K562 (cell line): ENCODE data around the gene UGT2B17. TPM values are rescaled to one million over a fixed set of nuclear protein-coding genes. Genes with fewer than 3 reads are reported as not detected.
"Not testable (repeated sequence)": the region's sequence is repeated elsewhere in the genome, so short reads cannot be mapped to it uniquely, and the experiment has no call there.

ENCODE experiments used
- ATAC-seq: fragments of 200-7000 bp; cut with Tn5 transposase; 3 replicates; pipeline ENCODE4 v1.9.1; 2020; ENCODE audit warnings: moderate library complexity
- BruUV-seq: library from RNA; stranded (reverse); fragments of 400-500 nt; replicated peaks from 2 replicates; lab custom pipeline; 2021; lab: Mats Ljungman, UMichigan
- CTCF ChIA-PET: fragments of 300-600 bp; formaldehyde crosslinking; extraction: SDS; loops from one replicate; lab custom pipeline; 2021; ENCODE audit warnings: low intra/inter-chr PET ratio; lab: Yijun Ruan, JAX
- POLR2A ChIA-PET: fragments of 300-600, 350-650 bp; sonication (Branson Sonifier 250); formaldehyde crosslinking; extraction: SDS; loops from one replicate; lab custom pipeline; 2021; ENCODE audit warnings: antibody characterized with exemption, inconsistent platforms; lab: Yijun Ruan, JAX
- DNase-seq, 4 experiments: peaks; one replicate each; pipeline versions ENCODE4 v3.0.0 to v3.0.0-alpha.2; 2011 to 2018; ENCODE audit warnings: low spot score in 3 of 4, mixed read lengths in 3 of 4; ENCODE audit errors: extremely low read depth in 1 of 4
- FAIRE-seq: peaks from 2 replicates; lab custom pipeline; 2011; peaks lifted over from hg19 to GRCh38; lab: Jason Lieb, UNC
- H2AFZ ChIP-seq: 2 replicates; pipeline ENCODE4 v1.6.0; 2011; ENCODE audit warnings: low read depth, low read length, control low read depth, inconsistent platforms
- H3K27ac ChIP-seq: fragments of 200-600 bp; 3 replicates; pipeline ENCODE4 v1.8.0; 2011; ENCODE audit warnings: low read depth, mild to moderate bottlenecking, control low read depth, inconsistent platforms, low read length, moderate library complexity, mixed read lengths; ENCODE audit errors: extremely low read depth
- H3K27me3 ChIP-seq, 2 experiments: fragments of 300-600 bp in 1 of 2; 2 replicates in 1 of 2; 3 replicates in 1 of 2; pipeline versions ENCODE4 v1.6.0 to v1.8.0; 2011; ENCODE audit warnings: inconsistent platforms in 2 of 2, low read length in 2 of 2, mild to moderate bottlenecking in 1 of 2, mixed read lengths in 1 of 2, moderate library complexity in 1 of 2; ENCODE audit not compliant: control insufficient read depth in 2 of 2, insufficient read depth in 2 of 2
- H3K36me3 ChIP-seq: fragments of 300-600 bp; 3 replicates; pipeline ENCODE4 v1.8.0; 2011; ENCODE audit warnings: mild to moderate bottlenecking, low read length, inconsistent platforms; ENCODE audit not compliant: control insufficient read depth, insufficient read depth
- H3K4me1 ChIP-seq, 2 experiments: fragments of 200-600 bp in 1 of 2; replicated peaks in 1 of 2; 2 replicates in 1 of 2; 3 replicates in 1 of 2; pipeline versions ENCODE4 v1.5.1 to v1.8.0; 2011; ENCODE audit warnings: inconsistent platforms in 2 of 2, low read length in 2 of 2, mild to moderate bottlenecking in 1 of 2, mixed read lengths in 1 of 2, moderate library complexity in 1 of 2; ENCODE audit not compliant: control insufficient read depth in 2 of 2, insufficient read depth in 2 of 2
- H3K4me2 ChIP-seq: 2 replicates; pipeline ENCODE4 v1.6.1; 2011; ENCODE audit warnings: low read length, control low read depth, inconsistent platforms, mixed read lengths; ENCODE audit not compliant: insufficient read depth
- H3K4me3 ChIP-seq: fragments of 200-600 bp; sonication (generic), shearing (Covaris generic); 2 replicates; pipeline ENCODE4 v1.5.1; 2016; ENCODE audit warnings: control low read depth, inconsistent platforms
- H3K79me2 ChIP-seq: fragments of 200-600 bp; 3 replicates; pipeline ENCODE4 v1.8.0; 2011; ENCODE audit warnings: low read length, inconsistent platforms; ENCODE audit not compliant: control insufficient read depth, insufficient read depth
- H3K9ac ChIP-seq, 2 experiments: 2 replicates each; pipeline versions ENCODE4 v1.6.0 to v1.6.1; 2011; ENCODE audit warnings: low read depth in 2 of 2, low read length in 2 of 2, control low read depth in 1 of 2, inconsistent platforms in 1 of 2, mild to moderate bottlenecking in 1 of 2, mixed read lengths in 1 of 2; ENCODE audit not compliant: insufficient read depth in 1 of 2
- H3K9me1 ChIP-seq: one replicate; pipeline ENCODE4 v1.6.0; 2011; ENCODE audit warnings: inconsistent platforms, mild to moderate bottlenecking, low read length, moderate library complexity; ENCODE audit not compliant: control insufficient read depth, insufficient read depth
- H3K9me3 ChIP-seq: replicated peaks from 2 replicates; pipeline ENCODE4 v1.5.1; 2011; ENCODE audit warnings: low read depth, low read length, inconsistent platforms; ENCODE audit not compliant: control insufficient read depth, insufficient read depth
- H4K20me1 ChIP-seq: replicated peaks from 2 replicates; pipeline ENCODE4 v1.6.1; 2011; ENCODE audit warnings: low read length, inconsistent platforms, mixed read lengths; ENCODE audit not compliant: control insufficient read depth, insufficient read depth
- WGBS: fragments of 100-300 bp; shearing (Covaris generic); methylation state at CpG from one replicate; pipeline ENCODE4 v1.1.6; 2016; ENCODE audit warnings: low coverage, mixed read lengths; ENCODE audit not compliant: insufficient coverage; ENCODE audit errors: missing lambda C conversion rate; 5-methylcytosine and 5-hydroxymethylcytosine counted together
- in situ Hi-C: fragments of 300-500 bp; cut with MboI; formaldehyde crosslinking; loops from 4 replicates; pipeline ENCODE4 v1.15.0; 2018; ENCODE audit warnings: inconsistent platforms, mixed read lengths
- intact Hi-C: fragments of 100-400 bp; cut with micrococcal nuclease; formaldehyde crosslinking; loops from 2 replicates; pipeline ENCODE4 v1.14.2; 2022
- polyA plus RNA-seq, 8 experiments: library from polyadenylated mRNA; depleted of rRNA in 4 of 8; stranded (reverse) in 5 of 8; unstranded in 3 of 8; fragments of >200 nt; fragmentation: Nextera tagmentation in 2 of 8; fragmentation: Illumina TruSeq in 1 of 8; extraction: Ambion mirVana in 2 of 8; extraction: Trizol in 1 of 8; gene quantifications; 2 replicates each; pipeline versions ENCODE4 v1.2.1 to v1.2.3, GENCODE V29; 2011 to 2014; ENCODE audit warnings: inconsistent platforms in 1 of 8, missing spikeins in 1 of 8
- total RNA-seq, 7 experiments: library from RNA; depleted of rRNA in 6 of 7; stranded (reverse); fragments of >200 nt in 6 of 7; fragmentation: Illumina TruSeq in 2 of 7; extraction: Trizol in 2 of 7; gene quantifications; 2 replicates each; pipeline versions ENCODE4 v1.2.1 to v1.2.3, GENCODE V29; 2011 to 2021; ENCODE audit warnings: low replicate concordance in 1 of 7

Gene UGT2B17
- total and polyA plus RNA-seq, 9 of the 15 experiments (the other 6 are each of a cell fraction or from before 2014, with no cell fraction given) = 0.11 TPM; not detected in 8

GRCh38 chr4:68553830-68554229 lies 22.3 kb downstream of the UGT2B17 start:
- H3K36me3 ChIP-seq, H3K27ac ChIP-seq, DNase-seq, BruUV-seq, H3K4me3 ChIP-seq, intact Hi-C loops, H4K20me1 ChIP-seq, H3K9ac ChIP-seq, H2AFZ ChIP-seq, H3K9me1 ChIP-seq, H3K4me1 ChIP-seq, ATAC-seq, H3K9me3 ChIP-seq, H3K27me3 ChIP-seq, in situ Hi-C loops, H3K79me2 ChIP-seq, CTCF ChIA-PET, POLR2A ChIA-PET, H3K4me2 ChIP-seq: not testable (repeated sequence)
- WGBS = 0% methylated on average over 1 of the region's 1 CpG
- peak; percentile 23 for FAIRE-seq

GRCh38 chr4:68552818-68553811 lies 23.0 kb downstream of the UGT2B17 start:
- intact Hi-C loops, DNase-seq, ATAC-seq, CTCF ChIA-PET, POLR2A ChIA-PET, H3K4me2 ChIP-seq, H3K36me3 ChIP-seq, H3K27ac ChIP-seq, H3K79me2 ChIP-seq, H4K20me1 ChIP-seq, H3K9me1 ChIP-seq, H3K4me1 ChIP-seq, H3K9ac ChIP-seq, H3K4me3 ChIP-seq, BruUV-seq, FAIRE-seq, H3K9me3 ChIP-seq, H3K27me3 ChIP-seq, in situ Hi-C loops, H2AFZ ChIP-seq: not testable (repeated sequence)
- 5% methylated on average over 5 of the region's 5 CpGs for WGBS

- H3K9ac ChIP-seq, in situ Hi-C loops: not testable (repeated sequence)
These were observed 33.4 kb downstream of the UGT2B17 start for GRCh38 chr4:68542742-68543141.

More at GRCh38 chr4:68542742-68543141, 33.4 kb downstream of the UGT2B17 start:
- H3K79me2 ChIP-seq, H3K4me1 ChIP-seq, ATAC-seq, H3K4me2 ChIP-seq, intact Hi-C loops, CTCF ChIA-PET, H3K27ac ChIP-seq, POLR2A ChIA-PET, BruUV-seq, H4K20me1 ChIP-seq, H2AFZ ChIP-seq, H3K9me1 ChIP-seq, H3K4me3 ChIP-seq, H3K27me3 ChIP-seq, H3K36me3 ChIP-seq, DNase-seq, FAIRE-seq, H3K9me3 ChIP-seq: not testable (repeated sequence)
- WGBS = 1% methylated on average over 11 of the region's 13 CpGs
